HG02852 (cell line): Measurements from ENCODE around the gene OR2V1.
"Not testable (repeated sequence)": the region's sequence is repeated elsewhere in the genome, so short reads cannot be mapped to it uniquely, and the experiment has no call there.

Source experiments
- ATAC-seq: cut with Tn5 transposase; IDR thresholded peaks from one replicate; pipeline ENCODE4 v1.9.1; 2021; ENCODE audit warnings: mild to moderate bottlenecking, moderate library complexity; ENCODE audit not compliant: unreplicated experiment

The OR2V1 gene

DNA sequence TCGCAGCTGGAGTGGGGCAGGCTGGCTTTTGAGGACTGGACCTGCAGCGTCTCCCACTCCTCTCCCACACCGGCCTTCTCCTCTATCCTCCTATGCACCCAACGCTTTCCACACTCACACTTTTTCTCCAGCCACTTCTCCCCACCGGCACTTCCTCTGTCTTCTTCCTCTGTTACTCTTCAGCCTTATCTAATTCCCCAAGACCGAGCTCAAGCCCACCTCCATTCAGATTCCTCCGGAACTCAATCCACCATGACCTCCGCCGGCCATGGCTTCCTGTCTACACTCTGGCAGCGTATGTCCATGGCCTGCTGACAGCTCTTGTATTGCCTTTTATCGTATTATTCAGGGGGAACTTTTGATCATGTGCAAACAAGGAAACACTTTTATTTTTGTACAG, 545 bp upstream of the OR2V1 start:
- no peak for ATAC-seq

DNA sequence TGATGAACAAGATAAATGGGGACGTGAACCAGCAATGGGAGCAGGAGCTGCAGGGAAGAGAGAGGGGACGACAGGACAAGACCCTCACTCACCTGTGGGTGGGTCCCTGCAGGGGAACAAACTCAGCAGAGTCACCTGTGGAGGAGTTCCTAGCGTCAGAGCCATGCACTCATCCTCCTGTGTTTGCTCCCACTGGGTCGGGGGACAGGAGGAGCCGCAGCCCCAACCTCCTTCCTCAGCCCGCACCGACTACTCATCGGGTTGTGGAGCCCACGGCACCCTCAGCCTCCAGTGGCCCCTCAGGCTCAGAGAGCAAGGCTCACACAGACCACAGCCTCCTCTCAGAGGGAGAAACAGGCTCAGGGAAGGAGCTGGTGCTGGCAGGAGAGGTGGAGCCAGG, 888 bp downstream of the OR2V1 start:
- ATAC-seq: not testable (repeated sequence)

DNA sequence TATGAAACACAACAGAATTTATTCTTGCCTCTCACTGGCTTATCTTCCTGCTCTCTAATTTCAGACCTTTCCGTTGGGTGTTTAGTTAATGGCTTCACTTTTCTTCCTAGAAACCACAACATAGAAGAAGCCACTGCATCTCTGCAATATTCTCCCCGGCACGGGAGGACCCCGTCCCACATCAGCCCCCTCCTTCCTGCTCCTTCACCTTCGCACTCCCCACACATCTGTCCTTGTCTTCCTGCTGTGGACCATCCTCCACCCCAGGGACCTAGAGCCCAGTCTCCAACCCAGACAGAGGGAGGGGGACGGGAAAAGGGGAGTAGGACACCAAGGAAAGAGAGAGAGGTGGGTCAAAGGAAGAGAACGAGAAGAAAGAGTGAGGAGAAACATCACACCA, 1.4 kb downstream of the OR2V1 start:
- ATAC-seq: no peak

DNA sequence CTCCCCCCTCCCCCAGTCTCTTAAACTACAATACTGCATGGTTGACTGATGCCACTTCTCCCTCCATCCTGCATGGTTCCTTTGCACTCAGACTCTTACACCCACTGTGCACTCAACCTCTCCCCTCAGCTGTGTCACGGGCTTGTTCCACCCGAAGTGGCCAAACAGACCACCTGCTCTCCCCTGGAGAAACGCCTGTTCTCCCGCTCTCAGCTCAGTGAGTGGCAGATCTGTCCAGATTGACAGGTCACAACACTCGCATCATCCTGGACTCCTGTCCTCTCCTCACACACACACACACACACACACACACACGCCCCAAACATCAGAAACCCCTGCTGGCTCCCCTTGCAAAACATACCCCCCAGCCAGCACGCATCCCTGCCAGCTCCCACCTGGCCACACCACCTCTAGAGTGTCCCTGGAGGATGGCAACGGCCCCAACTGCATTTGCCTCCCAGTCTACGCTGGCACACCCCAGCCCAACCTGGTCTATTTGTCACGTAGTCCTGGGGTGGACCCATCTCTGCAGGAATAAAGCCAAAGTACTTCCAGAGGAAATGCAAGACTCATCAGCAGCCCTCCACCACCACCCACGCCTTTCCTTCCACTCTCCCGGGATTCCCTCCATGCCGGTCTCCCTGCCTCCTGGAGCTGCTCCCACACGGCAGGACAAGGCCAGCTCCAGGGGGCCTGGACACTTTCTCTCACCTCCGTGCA, 2.9 kb downstream of the OR2V1 start:
- ATAC-seq: no peak

DNA sequence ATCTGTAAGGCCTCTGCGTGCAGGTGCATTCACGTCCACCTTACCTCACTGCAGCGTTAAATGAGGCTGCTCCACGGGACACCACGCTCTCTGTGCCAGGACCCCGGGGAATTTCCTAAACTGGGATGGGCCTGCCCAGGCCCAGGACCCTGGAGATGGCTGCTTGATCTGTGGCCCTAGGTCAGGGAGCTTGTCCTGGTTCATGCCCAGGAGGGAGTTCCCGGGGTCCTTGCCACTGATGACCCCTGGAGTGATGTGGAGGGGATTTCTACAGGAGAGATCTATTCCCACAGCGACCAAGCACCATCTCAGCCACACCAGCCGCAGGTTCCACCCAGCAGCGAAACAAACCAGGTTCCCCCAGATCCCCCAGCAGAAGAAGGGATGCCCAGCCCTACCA, 3.5 kb downstream of the OR2V1 start:
- no peak for ATAC-seq

DNA sequence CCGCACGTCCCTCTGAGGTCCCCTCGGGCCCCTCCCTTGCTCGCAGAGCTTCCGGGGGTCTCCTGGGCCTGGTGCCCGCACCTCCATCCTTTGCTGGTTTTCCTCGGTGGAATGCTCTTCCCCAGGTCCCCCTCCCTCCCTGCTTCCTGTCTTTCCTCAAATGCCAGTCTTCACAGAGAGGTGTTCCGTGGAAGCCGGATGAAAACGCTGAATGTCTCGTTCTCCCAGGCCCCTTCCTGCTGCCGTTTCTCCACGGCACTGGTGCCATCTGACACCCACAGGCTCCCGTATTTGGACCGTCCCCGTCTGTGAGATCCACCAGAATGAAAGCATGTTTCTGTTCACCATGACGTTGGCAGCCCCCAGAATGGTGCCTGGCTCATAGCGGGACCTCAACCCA, 4.1 kb downstream of the OR2V1 start:
- ATAC-seq: no peak

DNA sequence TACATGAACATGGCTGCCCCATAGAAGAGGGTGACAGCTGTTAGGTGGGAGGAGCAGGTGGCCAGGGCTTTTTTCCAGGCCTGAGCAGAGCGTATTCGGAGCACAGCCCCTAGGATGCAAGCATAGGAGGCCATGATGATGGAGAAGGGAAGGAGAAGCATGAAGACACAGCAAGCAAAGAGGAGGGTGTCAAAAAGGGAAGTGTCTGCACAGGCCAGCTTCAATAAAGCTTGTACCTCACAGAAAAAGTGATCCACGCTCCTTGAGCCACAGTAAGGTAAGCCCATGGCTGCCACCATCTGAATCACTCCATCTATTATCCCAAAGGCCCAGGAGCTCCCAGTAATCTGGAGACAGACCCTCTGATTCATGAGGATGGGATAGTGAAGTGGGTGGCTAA, 6.4 kb downstream of the OR2V1 start:
- ATAC-seq: no peak

DNA sequence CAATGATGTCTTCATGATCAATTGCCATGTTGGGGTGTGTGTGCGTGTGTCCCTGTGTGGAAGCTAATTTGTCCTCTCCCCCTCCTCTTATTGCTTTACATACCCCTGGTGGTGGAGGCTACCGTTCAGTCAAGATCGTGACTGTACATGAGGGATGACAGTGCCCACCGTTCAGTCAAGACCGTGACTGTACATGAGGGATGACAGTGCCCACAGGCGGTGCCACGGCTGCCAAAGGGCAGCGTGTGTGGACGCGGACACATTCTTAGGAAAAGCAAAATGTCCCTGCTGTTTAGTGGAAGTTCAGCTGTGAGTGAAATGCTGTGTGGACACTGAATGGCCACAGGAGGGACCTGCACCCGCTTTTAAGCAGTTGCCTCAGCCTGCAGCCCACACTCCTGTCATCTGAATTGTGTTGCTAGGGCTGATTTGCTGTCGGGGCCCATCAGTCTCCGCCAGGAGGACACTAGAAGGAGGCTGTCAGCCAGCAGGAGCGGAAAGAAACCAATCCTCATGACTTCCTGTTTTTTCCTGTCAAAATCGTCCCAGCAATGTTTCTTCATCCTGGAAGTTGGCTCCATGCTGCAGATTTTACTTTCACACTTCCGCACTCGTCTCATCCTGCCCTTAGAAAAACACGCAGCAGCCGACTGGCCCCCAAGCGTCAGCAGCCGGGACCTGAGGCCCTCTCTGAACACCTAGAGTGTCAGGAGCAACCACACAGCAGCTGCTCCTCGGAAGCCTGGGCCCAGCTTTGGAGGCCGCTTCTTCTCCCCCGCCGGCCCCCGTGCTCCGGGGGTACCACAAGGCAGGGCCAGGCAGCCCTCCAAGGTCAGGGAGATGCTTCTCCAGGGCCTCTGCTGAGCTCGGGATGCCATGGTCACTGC, 9.1 kb downstream of the OR2V1 start:
- ATAC-seq: no peak

DNA sequence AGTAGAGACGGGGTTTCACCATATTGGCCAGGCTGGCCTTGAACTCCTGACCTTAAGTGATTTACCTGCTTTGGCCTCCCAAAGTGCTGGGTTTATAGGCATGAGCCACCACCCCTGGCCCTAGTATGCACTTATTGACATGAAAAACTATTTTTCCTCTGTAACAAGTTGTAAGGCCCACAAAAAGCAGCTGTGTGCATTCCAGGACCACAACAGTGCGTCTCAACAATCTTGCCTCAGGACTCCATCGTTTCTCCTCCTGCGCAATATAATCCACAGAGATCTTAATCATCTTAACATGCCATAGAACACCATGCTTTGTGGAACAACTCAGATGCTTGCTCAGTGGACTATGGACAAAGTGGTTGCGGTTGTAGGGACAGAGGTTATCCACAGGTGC, 10.2 kb downstream of the OR2V1 start:
- no peak for ATAC-seq

DNA sequence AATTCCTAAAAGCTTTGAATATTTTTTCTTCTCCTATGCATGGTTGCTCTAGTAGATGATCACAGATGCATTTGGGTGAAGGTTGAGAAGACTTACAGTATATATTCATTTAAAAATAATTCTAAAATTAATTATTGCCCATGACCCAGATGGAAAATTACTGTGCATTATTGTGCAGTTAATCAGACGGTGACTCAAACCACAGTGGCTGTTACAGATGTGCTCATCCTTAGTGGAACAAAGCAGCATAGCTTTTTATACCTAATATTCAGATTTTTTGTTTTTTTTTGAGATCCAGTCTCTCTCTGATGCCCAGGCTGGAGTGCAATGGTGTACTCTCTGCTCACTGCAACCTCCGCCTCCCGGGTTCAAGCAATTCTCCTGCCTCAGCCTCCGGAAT, 10.7 kb downstream of the OR2V1 start:
- ATAC-seq: no peak

DNA sequence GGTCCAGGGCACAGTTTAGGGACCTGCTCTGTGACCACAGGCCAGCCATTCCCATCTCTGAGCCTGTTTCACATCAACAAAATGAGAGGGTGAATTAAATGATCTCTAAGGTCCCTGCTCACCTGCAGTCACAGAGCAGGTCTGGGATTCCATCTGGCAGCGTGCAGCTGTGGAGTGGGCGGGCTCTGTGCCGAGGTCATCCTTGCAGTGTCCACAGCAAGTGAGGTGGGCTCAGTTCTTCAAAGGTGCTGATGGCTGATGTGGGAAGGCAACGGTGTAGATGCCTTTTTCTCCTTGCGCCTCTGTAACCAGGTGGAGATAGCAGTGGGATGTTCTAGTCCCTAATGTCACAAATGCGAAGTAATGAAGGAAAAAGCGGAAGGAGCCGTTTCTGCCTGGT, 11.9 kb downstream of the OR2V1 start:
- no peak for ATAC-seq

DNA sequence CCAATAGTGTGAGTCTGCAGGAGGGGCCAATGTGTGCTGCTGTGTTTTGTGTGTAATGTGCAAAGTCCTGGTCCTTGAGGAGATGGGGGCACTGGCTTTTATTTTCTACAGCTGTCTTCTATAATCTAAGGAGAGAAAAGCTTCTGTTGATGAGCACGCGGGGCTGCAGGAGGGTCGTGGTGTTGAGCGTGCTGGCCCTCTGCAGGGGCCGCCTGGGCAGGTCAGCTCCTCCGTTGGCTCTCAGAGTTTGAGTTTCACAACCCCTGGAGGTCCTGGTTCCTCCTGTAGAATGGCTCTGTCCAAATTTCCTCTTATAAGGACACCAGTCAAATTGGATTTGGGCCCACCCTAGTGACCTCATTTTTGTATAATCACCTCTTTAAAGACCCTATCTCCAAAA, 12.6 kb downstream of the OR2V1 start:
- ATAC-seq: no peak

DNA sequence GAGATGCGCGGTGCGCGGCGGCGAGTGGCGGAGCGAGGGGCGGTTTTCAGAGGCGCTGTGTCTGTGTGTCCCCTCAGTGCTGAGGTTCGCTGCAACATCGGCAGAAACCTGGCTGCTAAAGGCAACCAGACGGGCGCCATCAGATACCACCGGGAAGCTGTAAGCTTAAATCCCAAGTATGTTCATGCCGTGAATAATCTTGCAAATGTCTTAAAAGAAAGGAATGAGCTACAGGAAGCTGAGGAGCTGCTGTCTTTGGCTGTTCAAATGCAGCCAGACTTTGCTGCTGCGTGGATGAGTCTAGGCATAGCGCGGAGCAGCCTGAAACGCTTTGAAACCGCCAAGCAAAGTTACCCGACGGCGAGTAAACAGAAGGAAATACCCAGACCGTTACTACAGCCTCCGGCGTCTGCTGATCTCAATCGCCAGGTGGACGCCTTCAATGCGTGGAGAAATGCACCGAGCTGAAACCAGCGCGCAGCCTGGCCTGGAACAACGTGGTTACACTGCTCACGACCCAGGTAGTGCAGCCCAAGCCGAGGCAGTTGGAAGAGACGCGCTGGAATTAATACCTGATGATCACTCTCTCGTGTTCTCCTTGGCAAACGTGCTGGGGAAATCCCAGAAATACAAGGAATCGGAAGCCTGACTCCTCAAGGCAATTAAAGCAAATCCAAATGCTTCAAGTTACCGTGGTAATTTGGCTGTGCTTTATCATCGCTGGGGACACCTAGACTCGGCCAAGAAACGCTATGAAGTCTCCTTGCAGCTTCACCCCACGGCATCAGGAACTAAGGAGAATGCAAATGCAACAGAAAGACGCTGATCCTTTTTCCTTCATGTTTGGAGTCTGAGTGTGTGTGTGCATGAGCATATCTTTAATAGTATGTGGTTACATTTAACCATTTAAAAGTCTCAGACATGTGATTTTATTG, 15.9 kb downstream of the OR2V1 start:
- ATAC-seq: no peak

DNA sequence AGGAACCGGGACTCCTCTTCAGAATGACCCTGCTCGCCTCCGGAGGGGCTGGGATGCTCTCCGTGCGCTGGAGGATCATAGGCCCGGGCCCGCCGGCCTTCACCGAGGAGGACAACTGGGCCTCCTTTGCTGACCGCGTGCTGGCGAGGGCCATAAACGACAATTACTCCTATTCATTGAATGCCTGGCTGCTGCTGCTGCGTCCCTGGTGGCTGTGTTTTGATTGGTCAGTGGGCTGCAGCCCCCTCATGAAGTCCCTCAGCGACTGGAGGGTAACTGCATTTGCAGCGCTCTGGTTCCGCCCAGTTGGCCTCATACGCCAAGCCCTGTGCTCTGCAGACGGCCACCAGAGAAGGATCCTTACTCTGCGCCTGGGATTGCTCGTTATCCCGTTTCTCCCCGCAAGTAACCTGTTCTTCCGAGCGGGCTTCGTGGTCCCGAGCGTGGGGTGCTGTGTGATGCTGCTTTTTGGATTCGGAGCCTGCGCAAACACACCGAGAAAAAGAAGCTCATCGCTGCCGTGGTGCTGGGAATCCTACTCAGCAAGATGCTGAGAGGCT, 16.6 kb downstream of the OR2V1 start:
- no peak for ATAC-seq

DNA sequence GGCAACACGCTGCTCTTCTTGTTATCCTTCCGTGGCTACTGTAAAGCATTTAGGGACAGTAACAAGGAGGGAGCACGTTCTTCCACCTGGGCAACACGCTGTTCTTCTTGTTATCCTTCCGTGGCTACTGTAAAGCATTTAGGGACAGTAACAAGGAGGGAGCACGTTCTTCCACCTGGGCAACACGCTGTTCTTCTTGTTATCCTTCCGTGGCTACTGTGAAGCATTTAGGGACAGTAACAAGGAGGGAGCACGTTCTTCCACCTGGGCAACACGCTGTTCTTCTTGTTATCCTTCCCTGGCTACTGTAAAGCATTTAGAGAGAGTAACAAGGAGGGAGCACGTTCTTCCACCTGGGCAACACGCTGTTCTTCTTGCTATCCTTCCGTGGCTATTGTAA, 17.4 kb downstream of the OR2V1 start:
- not testable (repeated sequence) for ATAC-seq

DNA sequence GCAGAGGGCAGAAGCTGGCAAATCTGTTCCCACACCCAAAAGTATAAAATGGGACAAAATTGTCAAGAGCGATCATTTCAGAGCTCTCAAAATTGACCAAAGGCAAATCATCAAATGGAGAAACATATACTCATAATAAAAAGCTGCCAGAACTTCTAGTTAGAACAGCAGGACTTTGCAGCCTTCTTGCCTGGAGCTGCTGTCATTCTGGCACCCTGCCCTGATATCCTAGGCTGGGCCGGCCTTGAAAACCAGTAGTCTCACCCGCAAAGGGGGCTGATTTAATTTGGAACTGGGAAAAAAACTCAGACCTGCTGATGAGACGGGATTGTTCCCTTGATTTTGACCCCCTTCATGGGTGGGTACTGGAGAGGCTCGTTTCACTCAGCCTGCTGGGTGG, 18.5 kb downstream of the OR2V1 start:
- ATAC-seq: no peak

DNA sequence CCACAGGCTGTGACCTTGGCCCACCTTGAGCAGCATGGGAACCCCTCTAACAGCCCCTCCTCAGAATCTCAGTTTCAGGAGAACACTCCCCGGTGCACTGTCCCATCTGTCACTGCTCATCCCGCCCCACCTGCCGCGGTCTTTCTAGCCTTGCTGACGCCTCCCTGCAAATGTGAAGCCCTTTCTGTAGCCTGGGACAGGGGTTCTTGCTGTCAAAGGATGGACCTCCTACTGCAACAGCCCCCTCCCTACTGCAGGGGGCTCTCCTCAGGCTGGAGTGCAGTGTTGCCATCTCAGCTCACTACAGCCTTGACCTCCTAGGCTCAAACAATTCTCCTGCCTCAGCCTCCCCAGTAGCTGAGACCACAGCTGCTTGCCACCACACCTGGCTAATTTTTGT, 20.0 kb downstream of the OR2V1 start:
- ATAC-seq: no peak

DNA sequence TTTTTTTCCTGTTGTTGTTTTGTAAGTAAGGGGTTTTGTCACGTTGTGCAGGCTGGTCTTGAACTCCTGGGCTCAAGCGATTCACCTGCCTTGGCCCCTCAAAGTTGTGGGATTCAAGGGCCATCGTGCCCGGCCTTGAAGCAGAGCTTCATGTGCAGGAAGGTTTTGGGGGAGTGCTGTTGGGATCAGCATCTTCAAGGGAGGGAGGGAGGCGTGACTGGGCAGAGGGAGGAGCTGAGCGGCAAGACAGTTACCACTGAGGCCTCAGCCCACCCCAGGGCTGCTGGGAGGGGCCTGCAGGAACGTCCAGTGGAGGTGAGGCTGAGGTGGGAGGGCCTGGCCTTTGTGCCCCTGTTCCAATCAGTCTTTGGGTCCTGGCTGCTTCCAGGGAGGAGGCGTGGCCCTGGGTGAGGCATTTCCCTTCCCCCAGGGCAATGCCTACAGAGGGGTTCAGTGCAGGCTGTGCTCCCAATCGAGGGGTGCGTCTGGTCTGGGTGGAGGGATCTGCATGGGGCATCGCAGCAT, 21.4 kb downstream of the OR2V1 start:
- ATAC-seq: no peak

DNA sequence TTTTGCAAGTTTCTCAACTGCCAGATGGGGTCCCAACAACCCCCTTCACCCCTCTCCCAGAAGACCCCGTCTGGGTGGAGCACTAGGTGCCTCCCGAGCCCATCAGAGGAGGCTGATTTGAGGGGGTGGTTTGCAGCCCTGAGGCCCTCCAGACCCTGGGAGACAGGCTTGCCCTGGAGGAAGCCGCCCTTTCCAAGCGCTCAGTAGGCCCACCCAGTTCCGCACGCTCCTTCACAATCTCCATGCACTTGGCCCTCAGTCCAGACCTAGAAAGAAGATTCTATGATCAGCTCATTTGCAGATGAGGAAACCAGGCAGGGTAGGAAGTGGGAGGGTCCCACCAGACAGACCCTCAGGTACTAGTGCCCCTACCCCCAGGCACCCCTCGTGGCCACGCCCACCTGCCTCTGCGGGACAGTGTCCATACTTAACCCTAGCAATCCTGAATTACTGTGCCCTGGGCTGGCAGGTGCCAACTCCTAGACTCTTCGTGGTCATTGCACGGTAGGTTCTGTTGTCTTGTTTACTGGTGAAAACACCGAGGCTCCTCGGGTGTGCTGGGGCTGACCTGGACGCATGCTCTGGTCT, 22.3 kb downstream of the OR2V1 start:
- ATAC-seq: no peak

DNA sequence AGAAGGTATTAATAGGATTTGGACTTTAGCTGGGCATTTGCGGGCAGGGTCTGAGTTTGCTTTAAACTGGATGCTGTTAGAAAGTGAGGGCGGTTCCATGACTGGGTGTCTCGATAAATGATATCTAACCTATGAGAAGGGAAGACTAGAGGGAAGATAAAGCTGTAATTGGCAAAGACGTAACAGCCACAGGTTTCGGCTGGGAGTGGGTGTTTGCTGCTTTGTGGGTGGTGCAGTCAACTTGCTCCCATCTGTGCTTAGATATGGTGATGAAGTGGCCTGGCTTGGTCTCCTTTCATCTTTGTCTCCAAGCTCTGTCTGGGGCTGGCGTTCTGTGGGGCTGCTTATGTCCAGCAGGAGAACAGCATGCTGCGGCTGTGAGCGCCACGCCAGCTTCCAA, 23.3 kb downstream of the OR2V1 start:
- no peak for ATAC-seq
